CD4-positive, alpha-beta T cell treated with Interleukin-17A for 1 hour (primary cell): Measurements from ENCODE around the gene PYCARD.
"Not testable (repeated sequence)": the region's sequence is repeated elsewhere in the genome, so short reads cannot be mapped to it uniquely, and the experiment has no call there.

Source experiments
- DNase-seq: peaks from one replicate; pipeline ENCODE4 v3.0.0-alpha.2; 2020

PYCARD gene

GRCh38 chr16:31202414-31203375, at the start of gene PYCARD:
TSS of gene PYCARD (minus strand) at chr16:31202760. CDS start at chr16:31202690, 70 bp downstream.
- DNase-seq = no peak

GRCh38 chr16:31251435-31251834, 48.9 kb upstream of the PYCARD start:
- no peak for DNase-seq

- no peak for DNase-seq
These were observed 48.3 kb upstream of the PYCARD start for GRCh38 chr16:31250782-31251384.

- DNase-seq = no peak
These were observed 45.8 kb upstream of the PYCARD start for GRCh38 chr16:31248344-31248743.

- DNase-seq = no peak
These were observed 43.7 kb upstream of the PYCARD start for GRCh38 chr16:31246296-31246695.

- DNase-seq = not testable (repeated sequence)
These were observed 43.0 kb upstream of the PYCARD start for GRCh38 chr16:31245598-31245997.

- DNase-seq = peak; percentile 26
These were observed 41.4 kb upstream of the PYCARD start for GRCh38 chr16:31243734-31244670.

- DNase-seq = no peak
These were observed 39.6 kb upstream of the PYCARD start for GRCh38 chr16:31242206-31242605.

- no peak for DNase-seq
These were observed 35.5 kb upstream of the PYCARD start for GRCh38 chr16:31238041-31238440.

GRCh38 chr16:31229501-31229900, 26.9 kb upstream of the PYCARD start:
- no peak for DNase-seq

GRCh38 chr16:31228206-31228605, 25.6 kb upstream of the PYCARD start:
- no peak for DNase-seq

- no peak for DNase-seq
These were observed 22.6 kb upstream of the PYCARD start for GRCh38 chr16:31225193-31225592.

GRCh38 chr16:31224092-31224955, 21.8 kb upstream of the PYCARD start:
- no peak for DNase-seq

GRCh38 chr16:31223044-31223443, 20.5 kb upstream of the PYCARD start:
- no peak for DNase-seq

GRCh38 chr16:31221357-31222160, 19.0 kb upstream of the PYCARD start:
- no peak for DNase-seq

GRCh38 chr16:31219154-31219741, 16.7 kb upstream of the PYCARD start:
- DNase-seq = no peak

GRCh38 chr16:31217136-31217530, 14.6 kb upstream of the PYCARD start:
- no peak for DNase-seq

GRCh38 chr16:31216422-31217135, 14.0 kb upstream of the PYCARD start, which contains the start of gene PYDC1:
TSS of gene PYDC1 (minus strand) at chr16:31217135. CDS start at chr16:31217028, 107 bp downstream.
- DNase-seq = no peak

GRCh38 chr16:31215287-31216162, 13.0 kb upstream of the PYCARD start:
- no peak for DNase-seq
